GM20000 (cell line): ENCODE data around the gene ENTPD6.

ENCODE experiments used
- DNase-seq: peaks from one replicate; pipeline ENCODE4 v3.0.0; 2012; ENCODE audit warnings: low spot score
- TF ChIP-seq, protein P1 (sequence below): IDR thresholded peaks from 2 replicates; pipeline ENCODE4 v1.5.1; 2012; ENCODE audit warnings: mild to moderate bottlenecking, control low read depth; ENCODE audit errors: extremely low read depth, missing control alignments

ENTPD6 gene

DNA sequence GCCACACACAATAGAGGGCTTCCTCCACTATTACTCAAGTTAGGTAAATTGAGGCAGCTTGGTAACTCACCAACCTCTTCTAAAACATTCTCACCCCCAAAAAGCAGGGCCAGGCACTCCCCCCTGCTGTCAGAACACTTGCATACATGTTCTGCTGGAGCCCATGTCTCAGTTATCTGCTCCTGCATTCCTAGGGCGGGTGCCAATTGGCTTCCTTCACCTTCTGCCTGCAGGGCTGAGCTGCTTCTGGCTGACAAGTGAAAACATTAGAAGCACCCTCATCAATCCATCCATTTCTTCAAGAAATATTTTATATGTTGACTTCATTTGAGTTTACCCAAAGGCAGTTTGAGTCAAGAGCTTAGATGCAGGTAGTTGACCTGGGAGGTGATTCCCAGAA, 4.5 kb upstream of the ENTPD6 start:
- TF ChIP-seq, protein P1, sequence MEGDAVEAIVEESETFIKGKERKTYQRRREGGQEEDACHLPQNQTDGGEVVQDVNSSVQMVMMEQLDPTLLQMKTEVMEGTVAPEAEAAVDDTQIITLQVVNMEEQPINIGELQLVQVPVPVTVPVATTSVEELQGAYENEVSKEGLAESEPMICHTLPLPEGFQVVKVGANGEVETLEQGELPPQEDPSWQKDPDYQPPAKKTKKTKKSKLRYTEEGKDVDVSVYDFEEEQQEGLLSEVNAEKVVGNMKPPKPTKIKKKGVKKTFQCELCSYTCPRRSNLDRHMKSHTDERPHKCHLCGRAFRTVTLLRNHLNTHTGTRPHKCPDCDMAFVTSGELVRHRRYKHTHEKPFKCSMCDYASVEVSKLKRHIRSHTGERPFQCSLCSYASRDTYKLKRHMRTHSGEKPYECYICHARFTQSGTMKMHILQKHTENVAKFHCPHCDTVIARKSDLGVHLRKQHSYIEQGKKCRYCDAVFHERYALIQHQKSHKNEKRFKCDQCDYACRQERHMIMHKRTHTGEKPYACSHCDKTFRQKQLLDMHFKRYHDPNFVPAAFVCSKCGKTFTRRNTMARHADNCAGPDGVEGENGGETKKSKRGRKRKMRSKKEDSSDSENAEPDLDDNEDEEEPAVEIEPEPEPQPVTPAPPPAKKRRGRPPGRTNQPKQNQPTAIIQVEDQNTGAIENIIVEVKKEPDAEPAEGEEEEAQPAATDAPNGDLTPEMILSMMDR = no peak
- DNase-seq = no peak

DNA sequence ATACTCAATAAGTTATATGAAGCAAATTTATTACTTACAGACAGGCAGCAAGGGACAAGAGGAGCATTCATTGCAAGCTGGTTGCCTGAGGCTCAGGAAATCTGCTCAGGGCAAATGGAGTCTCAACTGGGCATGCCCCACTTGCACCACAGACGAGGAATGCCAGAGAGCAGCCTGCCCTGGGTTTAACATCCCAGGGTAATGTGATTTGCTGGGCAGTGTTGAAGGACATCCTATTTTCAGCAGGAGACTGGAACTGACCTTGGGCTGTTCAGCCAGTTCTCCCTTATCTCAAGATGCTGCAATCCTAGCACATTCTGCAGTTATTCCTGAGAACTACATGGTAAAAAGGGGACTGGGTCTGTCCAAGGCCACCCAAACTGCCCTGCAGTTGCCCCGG, 3.8 kb upstream of the ENTPD6 start:
- TF ChIP-seq, protein P1 = no peak

DNA sequence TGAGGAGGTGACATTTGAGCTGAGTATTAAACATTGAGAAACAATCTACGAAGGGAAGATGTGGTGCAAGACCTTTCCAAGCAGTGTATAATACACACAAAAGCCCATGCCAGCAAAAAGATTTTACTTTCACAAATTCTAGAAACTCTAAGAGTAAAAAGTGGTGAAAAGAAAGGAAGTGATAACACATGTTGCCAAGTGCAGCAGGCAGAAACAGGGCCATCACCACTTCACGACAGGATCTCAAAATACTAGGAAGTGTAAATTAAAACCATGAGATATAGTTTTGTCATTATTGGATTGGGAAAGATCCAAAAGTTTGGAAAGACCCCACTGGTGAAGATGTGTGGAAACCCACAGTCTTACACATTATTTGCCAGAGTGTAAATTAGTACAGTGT, 1.7 kb upstream of the ENTPD6 start:
- no peak for DNase-seq
- TF ChIP-seq, protein P1 = no peak

More for the DNA sequence above, 3.8 kb upstream of the ENTPD6 start:
- DNase-seq = no peak

DNA sequence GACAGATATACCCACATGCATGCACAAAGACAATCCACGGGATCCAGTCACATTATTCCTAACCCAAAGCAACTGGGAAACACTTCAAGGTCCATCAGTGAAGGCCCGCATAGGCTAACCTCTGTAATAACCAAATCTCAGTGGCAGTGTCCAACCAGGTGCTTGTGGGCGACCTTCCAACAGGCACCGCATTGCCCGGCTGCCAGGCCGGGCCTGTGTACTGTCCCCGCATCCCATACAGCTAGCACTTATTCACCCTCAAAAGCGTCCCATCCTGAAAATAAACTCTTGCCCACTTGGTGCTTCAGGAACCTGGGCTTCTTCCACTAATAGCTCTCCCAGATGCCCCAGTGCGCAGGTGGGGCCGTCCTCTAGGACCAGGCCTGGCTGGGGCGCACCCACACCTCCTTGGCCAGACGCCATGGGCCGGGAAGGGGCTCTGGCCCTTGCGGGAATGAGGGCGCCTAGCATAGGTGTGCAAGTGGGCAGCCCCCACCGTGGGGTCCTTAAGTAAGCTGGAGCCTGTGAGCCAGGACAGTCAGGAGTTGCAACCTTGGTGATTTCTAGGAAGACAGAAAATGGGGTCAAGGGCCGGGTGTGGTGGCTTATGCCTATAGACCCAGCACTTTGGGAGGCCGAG, 1.1 kb upstream of the ENTPD6 start:
- TF ChIP-seq, protein P1 = no peak
- no peak for DNase-seq

DNA sequence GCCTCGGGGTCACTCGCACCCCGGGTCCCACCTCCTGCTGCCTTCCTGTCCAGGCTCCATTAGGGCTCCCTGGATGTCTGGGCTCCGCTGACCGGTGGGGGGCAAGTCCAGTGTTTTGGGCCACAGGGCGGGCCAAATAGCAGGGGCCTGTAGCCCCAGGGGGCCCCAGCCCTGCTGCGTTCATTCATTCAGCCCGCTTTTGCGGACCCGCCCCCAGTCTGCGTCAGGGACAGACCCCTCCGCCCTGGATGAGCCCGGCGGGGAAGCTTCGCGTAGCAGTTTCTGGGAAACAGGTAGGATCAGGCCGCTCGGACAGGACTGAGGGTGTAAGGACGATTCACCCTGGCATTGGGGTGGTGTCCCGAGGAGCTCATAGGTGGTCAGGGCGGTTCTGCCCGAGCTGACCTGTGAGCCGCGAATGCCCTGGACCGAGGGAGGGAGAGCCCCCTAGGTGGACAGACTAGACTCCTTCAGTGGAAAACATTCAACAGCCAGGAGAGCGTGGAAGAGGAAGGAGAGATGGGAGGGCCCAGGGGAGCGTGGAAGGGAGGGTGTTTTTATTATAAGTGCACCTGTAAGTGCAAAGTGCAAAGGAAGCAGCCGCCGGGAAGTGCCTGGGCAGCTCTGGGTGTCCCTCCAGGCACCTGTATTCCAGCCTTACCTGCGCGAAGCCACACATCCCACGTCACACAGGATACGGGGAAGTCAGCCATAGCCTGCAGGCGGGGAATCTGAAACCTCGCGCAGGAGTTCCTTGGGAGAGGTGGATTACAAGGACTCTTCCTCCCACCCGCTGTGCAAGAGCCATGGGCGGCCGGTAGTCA, 662 bp downstream of the ENTPD6 start:
- TF ChIP-seq, protein P1 = no peak
- DNase-seq = peak; percentile 44

DNA sequence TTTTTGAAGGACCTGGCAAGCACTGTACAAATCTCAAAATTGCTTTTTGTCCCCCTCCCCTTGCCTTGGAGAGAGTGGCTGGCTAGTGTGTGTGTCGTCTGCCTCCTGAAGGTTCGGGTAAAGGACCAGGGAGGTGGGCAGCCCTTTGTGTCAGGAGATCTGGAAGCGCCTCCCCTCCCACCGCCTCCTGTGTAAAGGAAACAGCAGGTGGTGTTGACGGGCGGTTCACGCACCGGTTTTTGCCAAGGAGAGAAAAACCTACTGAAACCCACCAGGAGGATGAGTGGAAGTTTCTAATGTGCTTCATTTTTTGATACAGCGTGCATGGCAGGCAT, 1.2 kb downstream of the ENTPD6 start:
- TF ChIP-seq, protein P1 = no peak
- DNase-seq = no peak

DNA sequence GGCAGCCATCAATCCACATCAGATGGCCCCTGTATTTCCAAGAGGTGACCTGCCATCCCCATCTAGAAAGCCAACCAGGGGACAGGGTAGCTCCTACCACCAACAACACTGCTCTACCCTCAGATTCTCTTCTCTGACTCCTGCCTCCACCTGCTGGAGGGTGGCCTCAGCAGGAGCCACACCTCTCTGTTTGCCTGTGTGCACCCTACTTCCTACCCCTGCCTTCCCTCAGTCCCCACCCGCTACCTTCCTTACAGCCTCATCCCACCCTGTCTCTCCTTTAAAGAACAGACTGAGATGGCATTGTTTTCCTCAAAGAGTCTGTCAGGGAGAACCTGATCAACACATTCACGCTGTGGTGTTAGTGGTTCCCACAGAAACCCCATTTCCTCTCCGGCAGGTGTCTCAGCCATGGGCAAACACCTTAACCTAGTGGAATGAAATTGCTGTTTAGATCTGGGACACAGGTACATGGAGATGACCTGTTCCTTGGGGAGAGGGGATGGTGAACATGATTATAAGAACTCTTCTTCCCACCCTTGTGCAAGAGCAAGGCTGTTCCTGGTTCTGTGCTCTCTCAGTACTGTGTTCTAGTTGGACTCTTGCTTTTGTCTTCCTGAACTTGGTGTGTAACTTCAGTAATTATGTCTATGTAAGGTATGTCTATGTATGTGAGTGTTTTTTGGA, 1.8 kb downstream of the ENTPD6 start:
- DNase-seq = no peak
- TF ChIP-seq, protein P1 = peak; percentile 0
